DLD1 (cell line): ENCODE measurements around the gene CEP112.

Experiments used
- in situ Hi-C: cut with HindIII; loops from 2 replicates; pipeline ENCODE4 v1.10.0; 2017; ENCODE audit warnings: low sequenced_read_pairs

CEP112 gene

DNA sequence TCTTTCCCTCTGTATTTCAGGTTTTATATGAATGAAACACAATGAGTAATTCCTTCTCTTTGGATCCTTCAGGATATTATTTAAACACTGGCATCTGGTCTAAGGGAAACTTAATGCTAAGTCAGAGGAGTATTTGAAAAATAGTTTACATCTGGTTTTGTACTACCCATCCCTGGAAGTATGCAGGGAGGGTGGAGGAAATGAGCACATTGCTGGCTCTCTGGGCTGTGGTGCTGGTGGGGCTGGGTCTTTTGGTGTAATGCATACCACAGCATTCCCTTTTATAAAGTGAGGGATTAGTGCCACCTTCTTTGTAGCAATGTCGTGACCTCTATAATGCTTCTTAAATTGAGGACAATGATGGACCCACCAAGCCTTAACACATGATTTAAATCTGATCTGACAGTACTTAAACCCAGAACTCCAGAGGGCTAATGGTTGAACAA, 525.0 kb downstream of the CEP112 start:
- in situ Hi-C loops, result no loop called here

DNA sequence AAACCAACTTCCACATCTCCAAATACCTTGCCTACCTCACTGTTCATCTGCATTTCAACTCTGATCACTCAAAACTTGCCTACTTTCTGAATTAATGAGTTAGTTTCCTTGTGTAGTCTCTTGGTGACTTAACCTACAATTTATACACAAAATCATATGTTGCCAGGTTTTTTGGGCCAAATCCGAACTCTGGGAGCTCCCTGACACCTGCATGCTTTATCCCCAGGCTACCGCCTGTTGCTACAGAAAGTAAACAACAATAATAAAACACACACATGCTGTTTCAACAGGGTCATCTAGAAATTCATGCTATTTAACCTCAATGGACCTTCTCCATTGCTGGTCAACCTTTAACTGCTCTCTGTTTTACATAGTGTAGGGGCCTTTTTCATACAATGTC, 526.0 kb downstream of the CEP112 start:
- in situ Hi-C loops, result no loop called here

DNA sequence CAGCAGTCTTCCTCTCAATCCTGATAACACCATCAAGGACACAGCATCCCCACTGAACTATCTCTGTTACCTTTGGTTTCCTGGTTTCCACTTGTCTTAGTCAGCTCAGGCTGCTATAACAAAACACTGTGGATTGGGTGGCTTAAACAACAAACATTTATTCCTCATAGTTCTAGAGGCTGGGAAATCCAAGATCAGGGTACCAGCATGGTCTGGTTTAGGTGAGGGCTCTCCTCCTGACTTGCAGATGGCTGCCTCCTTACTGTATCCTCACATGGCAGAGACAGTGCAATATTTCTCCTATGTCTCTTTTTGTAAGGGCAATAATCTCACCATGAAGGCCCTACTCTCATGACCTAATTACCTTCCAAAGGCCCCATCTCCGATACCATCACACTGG, 527.2 kb downstream of the CEP112 start:
- in situ Hi-C loops, result no loop called here

DNA sequence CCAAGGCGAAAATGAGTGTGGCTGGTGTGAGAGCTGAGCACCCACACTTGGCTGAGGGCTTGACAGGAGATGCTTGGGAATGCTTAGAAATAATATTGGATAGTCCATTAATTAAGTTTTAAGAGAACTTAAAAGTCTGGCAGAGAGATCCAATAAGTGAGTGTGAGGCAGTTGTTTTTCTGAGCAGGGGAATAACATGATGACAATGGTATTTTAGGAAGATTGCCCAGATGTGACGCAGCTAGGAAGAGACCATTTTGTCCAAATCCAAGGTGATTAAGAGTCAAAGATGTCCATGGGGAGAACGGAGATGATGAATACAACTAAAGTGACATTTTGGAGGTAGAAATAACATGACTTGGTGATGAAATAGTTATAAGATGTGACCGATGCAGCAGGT, 527.7 kb downstream of the CEP112 start:
- in situ Hi-C loops, result no loop called here

DNA sequence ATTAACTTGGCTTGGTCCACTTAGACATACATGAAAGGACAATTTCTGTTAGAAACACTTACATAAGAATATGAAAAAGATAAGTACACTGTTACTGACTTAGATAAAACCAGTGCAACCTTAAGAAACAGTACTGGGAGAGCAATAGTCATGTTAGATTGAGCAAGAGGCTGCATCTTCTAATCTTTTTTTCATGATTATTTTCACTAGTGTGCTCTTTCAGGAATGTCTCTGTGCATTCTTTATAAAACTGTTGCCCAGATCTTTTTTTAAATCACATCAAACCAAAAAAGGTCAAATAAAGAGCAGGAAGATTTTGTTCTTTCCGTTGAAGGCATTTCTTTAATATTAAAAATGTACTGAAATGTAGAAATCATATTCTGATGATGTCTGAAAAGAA, 529.7 kb downstream of the CEP112 start:
- in situ Hi-C loops, result no loop called here

DNA sequence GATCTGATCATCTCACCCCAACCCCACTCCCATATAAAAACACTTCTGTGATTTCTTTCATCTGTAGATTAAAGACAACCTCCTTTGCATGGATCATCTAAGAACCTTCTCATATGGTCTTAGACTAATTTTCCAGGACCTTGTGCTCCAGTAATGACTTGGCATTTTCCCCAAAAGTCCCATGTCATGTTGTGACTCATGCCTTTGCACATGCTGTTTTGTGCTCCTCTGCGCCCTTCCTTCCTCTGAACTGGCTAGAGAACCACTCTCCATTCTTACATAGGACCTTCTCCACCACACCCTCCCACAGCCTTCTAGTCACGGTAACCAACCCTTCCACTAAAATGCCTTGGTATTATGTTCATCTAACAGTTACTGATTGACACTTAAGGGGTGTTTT, 531.0 kb downstream of the CEP112 start:
- in situ Hi-C loops, result no loop called here

DNA sequence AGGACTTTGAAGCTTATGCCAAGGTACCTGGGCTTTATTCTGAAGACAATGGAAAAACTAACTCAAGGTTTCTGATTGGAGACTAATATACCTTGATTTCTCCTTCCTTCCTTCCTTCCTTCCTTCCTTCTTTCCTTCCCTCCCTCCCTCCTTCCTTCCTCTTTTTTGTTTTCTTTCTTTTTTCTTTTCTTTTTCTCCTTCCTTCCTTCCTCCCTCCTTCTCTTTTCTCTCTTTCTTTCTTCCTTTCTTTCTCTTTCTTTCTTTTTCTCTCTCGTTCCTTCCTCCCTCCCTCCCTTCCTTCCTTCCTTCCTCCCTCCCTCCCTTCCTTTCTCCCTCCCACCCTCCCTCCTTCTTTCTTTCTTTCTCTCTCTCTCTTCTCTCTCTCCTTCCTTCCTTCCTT, 531.9 kb downstream of the CEP112 start:
- in situ Hi-C loops, result no loop called here

DNA sequence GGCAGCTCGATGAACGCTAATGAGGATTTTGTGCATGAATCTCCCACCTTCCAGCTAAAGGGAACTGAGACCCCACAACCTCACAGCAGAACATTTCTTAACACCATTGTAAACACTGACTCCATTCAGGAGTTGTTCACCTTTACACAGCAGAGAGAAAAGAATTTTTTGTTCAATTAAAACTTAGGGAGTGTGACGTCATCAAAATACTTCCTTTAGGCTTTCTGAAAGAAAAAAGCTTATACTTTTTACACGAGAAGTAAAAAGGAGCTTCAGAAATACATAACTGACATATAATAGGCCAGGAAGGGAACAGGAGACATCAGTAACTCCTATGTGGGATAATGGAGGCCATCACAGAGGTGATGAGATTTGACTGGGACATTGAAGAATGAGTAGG, 532.4 kb downstream of the CEP112 start:
- in situ Hi-C loops, result no loop called here

DNA sequence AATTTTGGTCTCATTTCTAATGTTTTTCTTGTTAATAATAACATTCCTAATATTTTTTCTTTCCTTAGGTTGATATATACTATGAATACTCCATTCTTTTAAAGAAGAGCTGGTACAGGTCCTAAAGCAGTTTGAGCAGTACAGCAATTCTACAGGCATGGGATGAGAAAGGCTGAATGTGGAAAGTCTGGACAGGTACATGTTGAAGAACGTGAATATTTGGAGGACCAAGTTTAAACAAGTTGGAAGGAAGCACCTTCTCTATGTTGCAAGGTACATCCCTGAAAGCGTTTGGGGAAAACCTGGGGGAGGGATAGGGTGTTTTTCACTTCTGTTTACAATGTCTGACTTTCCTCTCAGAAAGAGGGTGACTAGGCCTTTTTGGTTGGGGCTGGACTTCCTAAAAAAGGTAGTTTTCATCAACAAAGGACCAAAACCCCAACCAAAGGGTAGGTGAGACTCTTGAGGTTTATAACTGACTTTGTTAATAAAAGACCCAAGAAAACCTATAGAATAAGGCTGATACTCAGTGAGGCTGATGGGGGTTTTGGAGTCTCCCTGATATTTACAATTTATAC, 534.6 kb downstream of the CEP112 start:
- in situ Hi-C loops, result no loop called here

DNA sequence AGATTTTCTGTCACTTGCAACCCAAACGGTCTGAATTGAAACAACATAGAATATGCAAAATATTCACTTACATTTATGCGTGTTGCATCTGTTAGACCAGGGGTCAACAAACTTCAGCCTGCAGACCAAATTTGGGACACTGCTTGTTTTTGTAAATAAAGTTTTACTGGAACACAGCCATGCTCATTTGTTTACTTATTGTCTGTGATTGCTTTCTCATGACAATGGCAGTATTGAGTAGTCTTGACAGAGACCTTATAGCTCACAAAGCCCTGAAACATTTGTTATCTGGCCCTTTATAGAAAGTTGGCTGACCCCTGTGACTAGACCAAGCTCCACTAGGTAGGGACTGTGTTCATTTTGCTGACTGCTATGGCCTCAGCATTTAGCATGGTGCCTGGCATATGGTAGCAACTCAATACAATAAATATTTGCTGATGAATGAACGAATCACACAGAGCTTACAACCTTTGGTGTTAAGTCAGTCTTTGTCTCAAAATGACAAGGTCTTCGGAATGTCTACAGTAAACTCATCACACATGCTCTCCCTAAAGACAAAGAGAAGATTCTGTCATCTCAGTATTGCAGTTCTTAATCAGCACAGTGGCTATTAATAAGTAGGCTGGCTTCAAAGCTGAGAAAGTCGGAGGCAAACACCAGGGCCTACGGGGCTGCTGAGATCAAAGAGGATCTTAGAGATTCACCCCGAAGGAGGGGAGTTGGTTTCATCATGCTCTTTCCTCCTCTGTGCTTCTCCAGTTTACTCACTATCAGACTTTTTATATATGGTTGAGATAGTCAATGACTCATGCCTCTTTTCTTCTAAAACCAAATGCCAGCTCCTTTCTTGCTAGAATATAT, 535.3 kb downstream of the CEP112 start:
- in situ Hi-C loops, result no loop called here

DNA sequence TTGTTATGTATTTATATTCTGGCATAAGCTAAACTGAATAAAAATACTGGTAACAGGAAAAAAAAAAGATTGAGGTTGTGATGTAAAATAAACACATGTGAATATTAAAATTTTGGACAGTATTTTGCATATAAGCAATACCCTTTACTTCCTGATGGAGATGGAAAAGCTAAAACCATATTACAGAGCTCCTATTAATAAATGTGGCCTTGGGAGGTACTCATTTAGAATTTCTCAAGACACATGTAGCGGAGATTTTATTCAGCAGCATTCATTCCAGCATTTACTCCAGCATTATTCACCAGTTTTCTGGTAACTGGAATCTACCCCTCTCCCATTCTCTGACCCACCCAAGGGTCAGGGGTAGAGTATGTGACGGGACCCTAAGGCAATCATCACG, 536.2 kb downstream of the CEP112 start:
- in situ Hi-C loops, result no loop called here

DNA sequence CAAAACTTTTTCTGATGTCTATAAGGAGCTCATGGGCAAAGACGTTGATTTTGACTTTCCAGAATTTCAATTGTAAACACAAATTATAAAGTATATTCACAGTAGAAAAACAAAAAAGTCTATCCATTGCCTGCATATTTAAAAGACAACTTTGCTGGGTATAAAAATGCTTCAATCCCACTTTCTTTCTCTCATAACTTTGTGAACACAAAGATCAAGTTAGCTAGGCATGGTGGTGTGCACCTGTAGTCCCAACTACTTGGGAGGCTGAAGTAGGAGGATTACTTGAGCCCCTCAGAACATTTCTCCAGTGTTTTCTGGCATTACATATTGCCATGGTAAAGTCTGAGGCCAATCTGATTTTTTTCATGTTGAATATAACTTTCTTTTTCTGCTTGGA, 547.4 kb downstream of the CEP112 start:
- in situ Hi-C loops, result no loop called here

DNA sequence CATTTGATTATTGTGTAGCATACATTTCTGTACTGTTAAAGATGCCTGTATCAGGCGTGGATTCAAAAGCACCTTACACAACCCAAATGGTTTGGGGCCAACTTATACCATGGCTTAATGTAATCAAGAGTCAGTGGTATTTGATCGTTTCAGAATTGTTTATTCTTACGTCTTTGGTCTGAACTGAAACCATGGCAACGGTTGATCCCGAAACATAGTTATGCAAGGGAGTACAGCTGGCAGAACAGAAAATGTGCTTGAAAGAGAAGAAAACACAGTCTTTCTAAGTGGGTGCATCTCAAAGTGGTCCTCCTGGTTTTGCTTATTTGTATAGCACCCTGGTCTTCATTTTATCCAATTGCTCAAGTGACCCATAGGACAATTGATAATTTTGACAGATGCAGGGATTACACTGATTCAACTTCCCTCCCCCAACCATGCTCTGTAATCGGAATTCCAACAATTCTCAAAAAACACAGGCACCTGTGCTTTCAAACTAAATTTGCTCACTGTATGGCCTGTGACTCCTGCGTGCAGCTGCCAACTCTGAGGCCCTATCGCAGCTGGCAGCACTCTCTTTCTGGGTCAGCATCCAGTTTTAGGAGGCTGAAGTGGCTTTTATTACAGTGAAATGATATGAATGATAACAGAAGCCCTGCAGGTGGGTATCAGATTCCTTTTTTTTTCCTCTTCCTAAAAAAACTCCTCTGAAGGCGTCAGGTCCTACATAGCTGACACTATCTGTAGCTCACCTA, 553.5 kb downstream of the CEP112 start:
- in situ Hi-C loops, result no loop called here

DNA sequence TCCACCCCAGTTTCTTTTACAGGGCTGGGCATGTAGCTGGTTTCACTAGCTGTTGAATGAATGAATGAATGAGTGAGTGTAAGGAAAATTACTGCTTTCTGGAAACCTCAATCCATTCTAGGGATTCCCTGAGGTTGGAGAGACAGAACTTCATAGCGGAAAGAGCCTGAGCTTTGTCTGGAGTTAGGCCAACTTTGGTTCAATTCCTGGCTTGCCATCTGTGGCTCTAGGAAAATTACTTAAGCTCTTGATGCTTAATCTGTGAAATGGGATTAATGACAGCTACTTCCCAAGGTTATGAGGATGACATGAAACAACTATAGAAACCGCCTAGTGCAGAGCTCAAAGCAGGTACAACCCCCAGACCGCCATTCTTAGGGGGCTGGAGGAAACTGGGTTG, 554.1 kb downstream of the CEP112 start:
- in situ Hi-C loops, result no loop called here

DNA sequence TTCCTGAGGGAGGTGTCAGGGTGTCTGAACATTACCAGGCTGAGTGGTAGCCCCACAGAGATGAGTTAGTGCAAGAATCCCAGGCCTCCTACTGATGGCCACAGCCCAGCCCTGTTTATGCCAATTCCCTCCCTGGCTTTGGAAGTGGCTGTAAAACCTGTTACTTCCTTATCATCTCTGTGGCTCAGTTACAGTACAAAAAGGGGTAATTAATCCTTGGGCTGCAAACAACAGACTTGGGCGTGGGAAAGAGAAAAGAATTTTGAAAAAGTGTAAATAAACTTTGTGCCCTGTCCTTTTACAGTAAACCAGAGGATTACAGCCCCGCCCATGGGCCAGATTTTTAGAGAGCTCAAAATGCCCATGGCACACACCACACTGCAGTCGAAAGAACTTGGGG, 557.4 kb downstream of the CEP112 start:
- in situ Hi-C loops, result no loop called here

DNA sequence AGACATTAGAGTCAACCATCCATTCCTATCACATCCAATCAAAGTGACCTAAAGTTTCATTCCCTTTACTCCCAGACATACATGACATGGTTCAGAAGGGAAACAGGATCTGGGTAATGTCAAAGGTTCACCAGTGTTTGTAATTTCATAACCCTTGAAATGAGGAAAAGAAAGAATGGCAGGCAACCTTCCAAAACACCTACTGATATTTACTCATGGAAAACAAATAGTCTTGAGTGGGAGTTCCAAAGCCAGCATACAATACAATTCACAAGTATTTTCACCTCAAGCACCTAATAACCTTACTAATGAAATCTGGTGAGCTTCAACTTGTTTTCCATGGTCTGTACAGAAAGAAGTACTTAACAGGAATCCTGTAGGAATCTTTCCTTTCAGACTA, 557.9 kb downstream of the CEP112 start:
- in situ Hi-C loops, result no loop called here

DNA sequence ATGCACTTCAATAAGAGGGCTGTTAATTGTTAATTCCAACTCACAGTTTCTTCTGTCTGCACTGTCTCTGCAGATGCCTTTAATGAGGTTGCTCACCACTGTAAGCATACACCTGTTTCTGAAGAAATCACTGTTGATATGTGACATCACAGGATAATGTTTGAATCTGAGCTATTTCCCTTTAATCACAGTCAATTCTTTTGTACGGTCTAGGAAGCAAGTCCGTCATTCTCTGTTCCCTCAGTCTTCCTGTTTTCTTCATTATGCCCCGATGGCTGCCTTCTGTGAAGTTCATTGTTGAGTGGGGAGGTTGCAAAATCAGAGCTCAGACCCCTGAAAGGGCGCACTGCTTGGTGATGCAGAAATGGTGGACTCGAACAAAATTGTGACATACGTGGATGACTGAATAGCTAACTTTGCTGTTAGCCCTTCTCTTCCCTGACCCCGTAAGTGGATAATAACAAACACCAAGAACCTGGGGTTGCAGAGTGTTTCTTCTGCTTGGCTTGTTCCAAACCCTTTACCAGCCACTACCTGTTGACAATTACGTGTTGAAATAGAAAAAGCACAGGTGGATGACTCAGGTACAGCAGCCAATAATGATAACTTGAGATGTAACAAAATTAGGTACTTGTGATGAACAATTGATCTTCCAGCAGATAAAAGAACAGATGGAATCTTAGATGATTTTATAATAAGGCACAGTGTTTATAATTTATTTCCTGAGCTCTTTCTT, 558.6 kb downstream of the CEP112 start:
- in situ Hi-C loops, result no loop called here

DNA sequence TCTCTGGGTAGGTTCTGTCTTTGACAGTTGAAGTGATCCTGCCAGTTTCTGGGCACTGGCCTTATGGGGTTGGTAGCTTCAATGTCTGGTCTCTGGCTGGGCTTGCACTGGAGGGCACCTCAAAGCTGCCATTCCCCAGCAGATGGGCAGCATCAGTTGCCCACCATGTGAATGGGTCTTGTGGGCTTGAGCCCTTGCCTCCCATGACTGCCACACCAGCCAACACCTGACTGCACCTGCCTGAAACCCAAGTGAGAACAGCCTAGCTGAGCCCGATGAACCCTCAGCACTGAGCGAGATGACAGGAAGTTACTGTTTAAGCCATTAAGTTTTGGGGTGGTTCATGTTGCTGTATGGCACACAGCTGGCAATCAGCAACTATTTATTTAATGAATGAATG, 561.4 kb downstream of the CEP112 start:
- in situ Hi-C loops, result no loop called here

DNA sequence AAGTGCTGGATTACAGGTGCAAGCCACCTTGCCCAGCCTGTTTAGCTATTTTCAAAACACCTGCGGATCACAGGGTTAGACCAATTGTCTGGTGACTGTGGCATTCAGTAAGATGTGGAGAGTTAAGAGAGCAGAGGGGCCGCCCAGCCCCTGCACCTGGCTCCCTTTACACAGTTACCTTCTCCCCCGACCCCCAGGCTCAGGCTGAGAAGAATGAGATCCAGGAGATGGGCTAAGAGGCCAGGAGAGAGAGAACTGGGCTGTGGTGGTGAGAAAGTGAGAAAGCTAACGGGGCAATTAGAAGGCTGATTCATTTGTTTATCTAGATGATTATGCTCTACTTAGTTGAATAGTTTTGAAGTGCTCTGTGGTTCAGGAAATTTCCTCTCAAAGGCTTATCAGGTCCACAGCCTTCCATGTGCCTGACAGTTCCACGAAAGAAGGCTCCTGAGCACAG, 562.7 kb downstream of the CEP112 start:
- in situ Hi-C loops, result no loop called here

DNA sequence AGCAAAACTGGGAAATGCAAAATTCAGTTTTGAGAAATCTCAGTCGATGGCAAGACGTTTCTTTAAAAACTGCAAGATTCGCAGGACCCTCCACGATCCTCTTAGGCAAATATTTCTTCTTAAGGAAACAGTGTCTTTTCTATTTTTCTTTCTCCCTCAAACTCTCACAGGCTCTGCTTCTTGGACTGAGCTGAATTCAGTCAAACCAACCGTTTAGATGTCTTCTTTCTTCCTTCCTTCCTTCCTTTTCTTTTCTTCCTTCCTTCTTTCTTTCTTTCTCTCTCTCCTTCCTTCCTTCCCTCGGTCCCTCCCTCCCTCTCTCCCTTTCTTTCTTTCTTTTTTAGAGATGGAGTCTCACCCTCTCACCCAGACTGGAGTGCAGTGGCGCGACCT, 563.3 kb downstream of the CEP112 start:
- in situ Hi-C loops, result no loop called here
